GM19324 (cell line): ENCODE data around the gene FBXL12.
"Not testable (repeated sequence)": the region's sequence is repeated elsewhere in the genome, so short reads cannot be mapped to it uniquely, and the experiment has no call there.

Experiments
- ATAC-seq: cut with Tn5 transposase; IDR thresholded peaks from one replicate; pipeline ENCODE4 v1.9.1; 2021; ENCODE audit warnings: mild to moderate bottlenecking, moderate library complexity; ENCODE audit not compliant: unreplicated experiment, low FRiP score

The FBXL12 gene

DNA sequence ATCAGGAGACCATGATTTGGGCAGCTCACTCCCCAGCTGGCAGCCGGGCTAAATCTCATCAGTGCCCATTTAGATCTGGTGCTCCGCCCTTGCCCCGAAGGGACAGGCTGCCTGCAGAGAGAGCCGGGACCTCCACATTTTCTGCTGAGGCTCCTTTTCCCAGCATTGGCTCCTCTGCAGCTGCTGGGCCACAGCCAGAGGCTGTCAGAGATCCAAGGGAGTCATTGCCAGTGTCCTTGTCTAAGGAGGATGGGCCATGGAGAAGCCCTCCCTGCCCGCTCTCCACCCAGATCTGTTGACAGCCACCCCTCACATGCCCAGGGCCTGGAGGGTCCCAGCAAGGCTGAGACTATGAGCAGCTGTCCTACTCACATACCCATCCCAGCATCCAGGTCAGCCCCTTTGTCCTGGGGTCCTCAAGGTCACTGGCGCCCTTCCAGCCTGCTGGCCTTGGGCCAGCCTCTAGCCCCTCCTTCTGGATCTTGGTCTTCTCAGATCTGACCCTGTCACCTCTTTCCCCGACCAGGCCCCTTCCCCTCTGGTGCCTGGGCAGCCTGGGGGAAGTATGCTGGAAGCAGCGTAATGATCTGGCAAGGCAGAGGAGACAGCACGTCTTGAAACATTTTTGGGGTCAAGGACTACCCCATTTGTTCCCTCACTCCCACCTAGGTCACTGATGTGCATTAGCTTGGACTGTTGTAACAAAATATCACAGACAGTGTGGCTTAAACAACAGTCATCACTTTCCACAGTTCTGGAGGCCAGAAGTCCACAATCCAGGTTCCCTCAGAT is 24.2 kb upstream of the FBXL12 start:
- ATAC-seq = no peak

DNA sequence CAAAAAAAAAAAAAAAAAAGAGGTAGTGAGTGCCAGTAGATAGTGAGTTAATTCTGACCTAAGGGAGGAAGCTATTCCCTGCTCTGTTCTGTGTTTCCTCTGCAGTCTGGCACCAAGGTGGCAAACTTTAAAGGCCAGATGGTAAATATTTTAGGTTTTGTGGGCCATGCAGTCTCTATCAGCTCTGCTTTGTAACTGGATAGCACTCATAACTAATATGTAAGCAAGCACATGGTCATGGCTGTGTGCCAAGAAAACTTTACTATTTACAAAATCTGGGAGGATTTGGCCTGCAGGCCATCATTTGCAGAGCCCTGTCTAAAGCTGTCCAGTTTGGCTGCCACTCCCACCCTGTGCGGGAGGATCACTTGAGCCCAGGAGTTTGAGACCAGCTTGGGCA is 20.5 kb upstream of the FBXL12 start:
- ATAC-seq = no peak

DNA sequence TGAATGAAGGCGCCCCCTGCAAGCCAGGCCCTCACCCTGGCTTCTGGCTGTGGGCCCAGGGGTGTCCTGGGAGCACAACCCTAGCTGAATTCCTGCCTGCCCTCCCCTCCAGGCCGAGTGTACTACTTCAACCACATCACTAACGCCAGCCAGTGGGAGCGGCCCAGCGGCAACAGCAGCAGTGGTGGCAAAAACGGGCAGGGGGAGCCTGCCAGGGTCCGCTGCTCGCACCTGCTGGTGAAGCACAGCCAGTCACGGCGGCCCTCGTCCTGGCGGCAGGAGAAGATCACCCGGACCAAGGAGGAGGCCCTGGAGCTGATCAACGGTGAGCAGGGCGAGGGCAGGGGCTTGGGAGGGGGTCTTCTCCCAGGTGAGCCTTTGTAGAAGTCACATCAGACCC is 19.4 kb upstream of the FBXL12 start:
- no peak for ATAC-seq

DNA sequence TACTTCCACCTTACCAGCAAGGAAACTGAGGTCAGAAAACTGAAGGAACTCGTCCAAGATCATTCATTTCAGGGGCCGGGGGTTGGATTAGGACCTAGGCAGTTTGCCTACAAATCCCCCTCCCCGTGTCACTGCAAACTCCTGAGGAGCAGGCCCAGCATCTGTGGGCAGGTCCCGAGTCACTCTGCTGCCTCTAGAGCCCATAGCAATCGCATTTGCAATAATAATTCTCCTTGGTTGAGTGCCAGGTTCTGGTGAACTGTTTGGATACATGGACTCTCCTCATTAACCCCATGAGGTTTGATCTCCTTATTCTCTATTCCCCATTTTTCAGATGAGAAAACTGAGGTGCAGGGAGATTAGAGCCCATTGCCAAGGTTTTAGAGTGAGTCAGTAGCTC is 17.1 kb upstream of the FBXL12 start:
- no peak for ATAC-seq

DNA sequence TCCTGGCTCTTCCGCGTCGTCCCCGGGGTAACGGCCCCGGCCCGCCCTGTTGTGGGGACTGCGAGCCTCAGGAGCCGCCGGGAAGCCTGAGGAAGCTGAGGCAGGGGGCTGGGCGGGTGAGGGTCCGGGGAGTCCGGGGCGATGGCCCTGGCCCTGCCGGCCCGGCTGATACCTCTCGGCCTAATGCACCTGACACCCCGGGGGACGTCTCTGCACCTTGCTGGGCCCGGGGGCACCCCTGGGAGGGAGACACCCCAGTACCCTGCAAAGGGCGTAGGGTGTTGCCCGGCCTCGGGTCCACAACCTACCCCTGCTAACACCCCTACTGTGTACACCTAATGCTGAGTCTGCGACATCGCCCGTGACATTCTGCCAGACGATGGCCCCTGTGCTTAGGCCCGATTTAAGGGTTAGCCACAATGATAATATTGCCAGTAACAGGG is 16.6 kb upstream of the FBXL12 start:
- peak; percentile 16 for ATAC-seq

DNA sequence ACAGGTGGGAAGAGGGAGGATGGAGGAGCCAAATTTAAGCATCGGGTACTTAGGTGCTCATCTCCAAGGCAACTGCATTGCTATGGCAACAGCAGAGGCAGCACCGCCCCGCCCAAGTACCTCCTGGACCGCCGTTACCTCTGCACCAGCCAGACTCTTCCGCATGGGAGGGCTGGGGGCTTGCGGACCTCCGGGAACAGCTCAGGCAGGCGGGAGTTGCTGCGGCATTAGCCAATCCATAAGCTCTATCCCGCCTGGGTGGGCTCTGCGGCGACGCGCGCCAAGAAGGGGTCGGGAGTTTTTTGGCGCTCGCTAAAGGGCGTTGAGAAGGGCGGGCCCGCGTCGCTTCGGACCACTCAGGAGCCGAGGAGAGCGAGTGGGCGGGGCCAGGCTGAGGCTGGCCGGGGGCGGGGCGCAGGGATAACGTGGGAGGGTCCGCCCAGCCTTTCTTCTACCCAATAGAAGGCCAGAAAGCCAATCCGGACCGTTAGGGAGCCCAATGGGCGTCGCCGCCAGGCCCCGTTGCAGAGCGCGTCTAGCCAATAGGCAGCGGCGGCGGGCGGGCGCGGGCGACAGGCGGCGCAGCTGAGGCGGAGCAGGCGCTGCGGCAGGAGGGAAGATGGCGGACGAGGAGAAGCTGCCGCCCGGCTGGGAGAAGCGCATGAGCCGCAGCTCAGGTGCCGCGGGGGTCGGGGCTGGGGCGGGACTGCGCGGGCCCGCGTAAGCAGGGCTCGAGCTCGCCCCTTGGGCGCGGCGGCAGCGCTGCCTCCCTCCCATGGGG is 16.0 kb upstream of the FBXL12 start, which contains the start of gene PIN1:
TSS of gene PIN1 (plus strand) at position 593 of the 781 bp plus-strand sequence. CDS start at position 620, 27 bp downstream.
- ATAC-seq = peak; percentile 93

DNA sequence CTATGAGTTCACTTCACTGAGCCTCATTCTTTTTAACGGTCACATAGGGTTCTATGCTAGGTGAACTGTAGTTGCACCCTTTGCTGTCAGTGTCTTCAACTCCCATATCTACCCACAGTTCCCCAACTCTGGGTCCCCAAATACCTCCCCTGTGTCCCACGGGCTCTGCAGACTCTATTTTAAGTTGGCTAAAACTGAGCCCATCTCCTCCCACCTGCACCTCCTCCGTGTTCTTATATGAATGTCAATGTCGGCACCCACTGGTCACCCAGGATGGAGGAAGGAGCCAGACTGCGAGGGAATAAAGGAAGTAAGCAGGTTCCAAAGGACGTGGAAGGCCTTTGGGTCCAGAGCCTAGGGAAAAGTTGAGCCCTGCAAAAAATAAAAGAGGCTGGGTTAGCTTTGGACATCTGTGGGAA is 15.4 kb upstream of the FBXL12 start:
- no peak for ATAC-seq

DNA sequence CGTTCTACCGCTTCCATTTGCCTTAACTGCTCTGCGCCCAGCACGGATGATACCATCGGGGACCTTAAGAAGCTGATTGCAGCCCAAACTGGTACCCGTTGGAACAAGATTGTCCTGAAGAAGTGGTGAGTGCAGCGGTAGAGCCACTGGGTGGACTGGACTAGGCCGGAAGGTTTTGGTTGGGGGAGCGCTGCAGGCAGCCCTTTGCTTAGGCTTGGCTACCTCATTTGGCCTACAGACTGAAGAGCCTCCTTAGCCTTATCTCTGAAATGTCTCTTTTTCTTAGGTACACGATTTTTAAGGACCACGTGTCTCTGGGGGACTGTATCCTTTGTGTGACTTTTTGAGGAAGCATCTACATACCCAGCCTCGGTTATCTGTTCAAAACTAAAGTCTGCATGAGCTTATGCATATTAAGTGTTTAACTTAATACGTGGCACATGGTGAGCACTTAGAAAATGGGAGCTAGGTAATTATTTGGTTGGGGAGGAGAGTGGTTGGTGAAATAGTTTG is 9.7 kb upstream of the FBXL12 start:
- no peak for ATAC-seq

DNA sequence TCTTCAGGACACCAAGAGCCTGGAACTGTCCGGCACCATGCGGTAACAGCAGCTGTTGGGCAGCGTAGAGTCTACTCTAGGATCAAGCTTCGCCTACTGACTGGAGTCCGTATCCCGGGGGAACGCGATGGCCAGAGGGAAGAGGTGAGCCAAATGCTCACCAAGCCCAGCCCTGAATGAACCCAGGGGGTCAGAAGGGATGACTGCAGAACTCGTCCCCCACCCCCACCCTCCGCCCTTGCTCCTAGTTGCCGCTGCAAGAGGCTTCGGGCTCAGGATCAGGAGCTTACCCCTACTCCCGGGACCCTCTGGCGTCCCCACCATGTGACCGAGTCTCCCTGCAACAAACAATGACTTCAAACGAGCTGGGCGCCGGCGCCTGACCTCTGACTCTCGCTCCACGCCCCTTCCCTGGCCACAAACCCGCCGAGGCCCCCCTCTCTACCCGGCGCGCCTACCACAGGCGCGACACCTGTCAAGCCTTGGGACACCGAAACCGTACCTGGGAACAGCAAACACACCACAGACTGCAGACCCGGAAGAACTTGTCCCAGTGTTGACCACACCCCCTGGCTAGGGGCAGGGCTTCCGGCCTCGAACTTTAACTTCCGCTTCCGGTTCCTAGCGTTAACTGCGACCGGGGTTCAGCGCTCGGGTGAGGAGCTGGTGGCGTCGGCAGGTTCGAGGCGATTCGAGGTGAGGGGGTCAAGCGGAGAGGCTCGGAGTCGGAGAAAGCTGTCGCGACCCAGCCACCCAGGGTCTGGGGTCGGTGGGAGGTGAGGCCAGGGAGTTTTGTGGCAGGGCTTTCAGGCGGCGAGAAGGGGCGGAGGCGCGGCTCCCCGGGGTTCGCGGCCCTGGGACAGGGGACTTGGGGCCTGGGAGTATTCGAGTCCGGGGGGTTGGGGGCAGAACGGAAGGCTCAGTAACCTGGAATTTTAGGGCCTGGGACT is 8.7 kb upstream of the FBXL12 start, which contains the start of gene UBL5:
TSS of gene UBL5 (plus strand) at position 630 of the 950 bp plus-strand sequence. CDS start 420 bp downstream, outside the sequence.
- ATAC-seq = peak; percentile 90

DNA sequence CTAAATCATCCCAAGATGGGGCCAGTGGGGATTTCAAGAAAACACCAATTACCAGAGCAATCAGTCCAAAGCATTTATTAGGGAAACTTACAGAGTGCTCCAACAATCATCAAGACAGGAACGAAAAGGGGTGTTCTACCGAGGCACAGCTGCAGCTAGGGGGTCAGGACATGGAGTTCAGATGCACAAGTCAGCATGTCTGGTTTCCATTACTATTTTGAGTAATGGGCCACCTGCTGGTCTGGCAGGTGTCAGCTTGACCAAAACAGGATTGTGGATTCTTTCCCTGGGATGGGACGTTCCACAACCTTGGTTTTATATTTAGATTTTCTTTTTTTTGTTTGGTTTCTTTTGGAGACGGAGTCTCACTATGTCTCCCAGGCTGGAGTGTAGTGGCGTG is 4.9 kb upstream of the FBXL12 start:
- ATAC-seq = no peak

DNA sequence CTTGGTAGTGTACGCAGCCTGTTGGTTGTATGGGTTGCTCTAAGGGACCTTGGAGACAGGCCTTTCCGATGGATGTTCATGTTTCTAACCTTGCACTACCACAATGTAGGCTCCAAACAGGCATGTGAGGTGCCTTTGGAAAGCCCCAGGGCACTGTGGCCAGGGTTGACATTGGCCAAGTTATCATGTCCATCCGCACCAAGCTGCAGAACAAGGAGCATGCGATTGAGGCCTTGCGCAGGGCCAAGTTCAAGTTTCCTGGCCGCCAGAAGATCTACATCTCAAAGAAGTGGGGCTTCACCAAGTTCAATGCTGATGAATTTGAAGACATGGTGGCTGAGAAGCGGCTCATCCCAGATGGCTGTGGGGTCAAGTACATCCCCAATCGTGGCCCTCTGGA is 1.2 kb upstream of the FBXL12 start:
- ATAC-seq = not testable (repeated sequence)

DNA sequence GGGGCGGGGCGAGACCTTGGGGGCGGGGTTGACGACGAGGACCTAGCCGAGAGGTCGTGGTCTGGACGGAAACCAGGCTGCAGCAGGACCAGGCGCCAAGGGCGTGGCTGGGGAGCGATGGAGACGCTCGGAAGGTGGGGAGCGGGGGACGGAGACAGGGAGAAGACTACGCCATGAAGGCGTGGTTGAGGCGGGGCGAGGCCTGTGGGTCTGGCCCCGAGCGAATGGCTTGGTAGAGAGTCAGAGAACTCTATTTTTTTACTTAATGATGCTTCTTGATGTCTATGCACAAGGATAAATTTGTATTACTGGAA is 674 bp upstream of the FBXL12 start:
- no peak for ATAC-seq

DNA sequence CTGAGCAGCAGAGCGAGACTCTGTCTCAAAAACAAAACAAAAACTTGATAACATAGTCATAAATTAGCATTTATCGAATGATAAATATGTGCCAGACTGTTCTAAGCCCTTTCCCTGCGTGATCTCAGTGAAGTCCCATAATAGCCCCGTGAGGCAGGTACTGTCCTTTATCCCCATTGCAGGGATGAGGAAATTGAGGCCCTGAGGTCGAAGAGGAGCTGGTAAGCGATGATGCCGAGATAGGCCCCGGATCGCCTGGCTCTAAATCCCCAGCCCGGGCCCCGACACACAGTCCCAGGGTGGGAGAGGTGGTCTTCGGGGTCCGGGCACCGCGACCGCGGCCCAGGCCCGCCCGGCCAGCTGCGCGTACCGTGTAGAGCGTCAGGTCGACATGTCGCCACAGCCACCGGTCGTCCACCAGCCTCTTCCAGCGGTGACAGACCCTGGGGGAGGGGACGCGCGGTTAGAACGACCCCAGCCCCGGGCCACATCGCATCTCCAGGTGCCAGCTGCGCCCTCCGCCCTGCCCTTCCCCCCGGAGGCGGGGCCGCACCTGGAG is 625 bp downstream of the FBXL12 start:
- no peak for ATAC-seq

DNA sequence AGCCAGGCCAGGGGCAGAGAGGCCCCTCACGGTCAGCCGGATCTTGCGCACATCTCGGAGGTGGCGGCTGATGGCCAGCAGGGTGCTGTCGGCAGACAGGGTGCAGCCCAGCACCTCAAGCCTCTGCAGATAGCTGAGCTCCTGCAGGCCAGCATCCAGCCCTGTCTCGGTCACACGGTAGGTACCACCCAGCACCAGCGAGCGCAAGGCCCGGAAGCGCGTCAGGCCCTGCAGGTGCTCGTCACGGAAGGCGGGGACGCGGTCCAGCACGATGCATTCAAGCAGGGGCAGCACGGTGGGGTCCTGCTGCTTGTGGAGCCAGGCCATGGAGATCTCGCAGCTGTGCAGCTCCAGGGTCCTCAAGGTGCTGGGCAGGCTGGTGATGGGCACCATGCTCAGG is 7.7 kb downstream of the FBXL12 start:
- no peak for ATAC-seq

DNA sequence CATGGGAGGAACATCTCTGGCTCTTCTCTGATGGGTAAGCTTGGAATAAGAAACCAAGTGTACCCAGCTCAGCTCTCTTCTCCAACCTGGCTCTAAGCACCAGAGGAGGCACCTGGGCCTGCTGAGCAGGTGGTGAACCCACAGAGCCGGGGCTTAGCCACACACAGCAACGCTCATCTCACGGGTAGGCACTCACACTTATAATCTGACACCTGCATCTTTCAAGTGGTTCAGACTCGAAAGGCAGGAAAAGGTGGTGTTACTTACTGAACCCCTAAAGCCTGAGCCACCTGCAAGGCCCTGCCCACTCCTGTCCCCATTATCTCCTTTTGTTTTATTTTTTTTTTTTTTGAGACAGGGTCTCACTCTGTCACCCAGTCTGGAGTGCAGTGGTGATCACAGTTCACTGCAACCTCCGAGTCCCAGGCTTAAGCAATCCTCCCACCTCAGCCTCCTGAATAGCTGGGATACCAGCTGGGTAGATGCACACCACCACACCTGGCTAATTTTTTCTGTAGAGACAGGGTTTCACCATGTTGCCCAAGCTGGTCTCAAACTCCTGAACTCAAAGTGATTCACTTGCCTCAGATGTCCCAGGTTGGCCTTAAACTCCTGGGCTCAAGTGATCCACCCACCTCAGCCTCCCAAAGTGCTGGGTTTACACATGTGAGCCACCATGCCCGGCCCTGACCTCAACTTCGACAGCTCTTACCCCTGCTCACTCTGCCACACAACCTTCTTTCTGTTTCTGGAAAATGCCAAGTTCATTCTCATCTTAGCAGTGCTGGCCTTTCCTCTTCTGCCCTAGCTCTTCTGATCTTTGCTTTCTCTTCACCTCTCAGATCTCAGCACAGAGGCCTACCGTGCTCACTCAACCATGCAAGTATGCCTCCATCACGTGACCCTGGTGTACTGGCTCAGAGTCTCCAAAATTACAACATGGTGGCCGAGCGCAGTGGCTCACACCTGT is 9.7 kb downstream of the FBXL12 start:
- no peak for ATAC-seq

DNA sequence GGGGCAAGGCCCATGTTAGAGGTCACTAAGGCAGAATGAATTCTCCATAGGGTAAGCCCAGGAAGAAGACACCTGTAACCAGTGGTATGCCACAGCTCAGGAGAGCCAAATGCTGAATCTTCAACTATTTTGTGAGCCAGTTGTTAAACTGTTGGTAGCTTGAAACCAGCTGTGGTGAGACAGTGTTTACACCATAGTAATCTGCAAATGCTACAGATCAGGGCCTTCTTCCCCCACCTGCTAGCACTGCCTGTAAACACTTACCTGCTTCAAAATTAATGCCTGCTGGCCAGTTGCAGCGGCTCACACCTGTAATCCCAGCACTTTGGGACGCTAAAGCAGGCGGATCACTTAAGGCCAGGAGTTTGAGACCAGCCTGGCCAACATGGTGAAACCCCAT is 12.1 kb downstream of the FBXL12 start:
- no peak for ATAC-seq

DNA sequence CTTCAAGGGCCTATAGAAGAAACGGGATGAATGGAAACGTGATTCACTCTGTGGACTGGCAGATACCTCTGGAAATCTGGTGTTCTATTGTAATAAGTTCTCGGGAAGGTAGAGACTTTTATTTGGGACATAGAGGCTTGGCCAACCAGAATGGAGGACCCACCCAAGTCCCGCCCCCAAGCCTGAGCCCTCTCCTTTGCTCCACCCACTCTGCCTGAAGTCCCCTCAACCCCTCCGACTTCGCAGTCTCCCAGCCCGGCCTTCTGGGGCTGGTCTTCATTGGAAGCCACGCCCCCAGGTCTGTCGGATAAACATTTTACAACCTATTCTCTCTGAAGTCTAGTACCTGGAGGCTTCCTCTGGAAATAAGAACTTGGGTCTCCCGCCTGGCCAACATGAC is 16.9 kb downstream of the FBXL12 start:
- no peak for ATAC-seq

DNA sequence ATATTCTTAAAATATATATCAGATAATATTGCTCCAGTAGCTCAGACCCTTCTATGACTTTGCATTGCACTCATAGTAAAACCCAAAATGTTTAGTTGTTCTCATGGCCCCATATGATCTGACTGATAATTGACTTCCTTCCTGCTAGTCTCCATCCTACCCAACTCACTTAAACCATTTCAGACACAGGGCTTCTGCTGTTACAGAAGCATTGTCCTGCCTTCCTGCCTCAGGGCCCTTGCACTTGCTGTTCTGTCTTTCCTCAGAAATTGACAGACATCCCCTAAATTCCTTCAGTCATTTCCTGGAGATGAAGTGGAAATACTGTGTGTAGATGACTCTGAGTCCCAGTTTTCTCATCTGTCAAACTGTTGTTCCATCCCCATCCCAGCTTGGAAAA is 19.7 kb downstream of the FBXL12 start:
- ATAC-seq = no peak

DNA sequence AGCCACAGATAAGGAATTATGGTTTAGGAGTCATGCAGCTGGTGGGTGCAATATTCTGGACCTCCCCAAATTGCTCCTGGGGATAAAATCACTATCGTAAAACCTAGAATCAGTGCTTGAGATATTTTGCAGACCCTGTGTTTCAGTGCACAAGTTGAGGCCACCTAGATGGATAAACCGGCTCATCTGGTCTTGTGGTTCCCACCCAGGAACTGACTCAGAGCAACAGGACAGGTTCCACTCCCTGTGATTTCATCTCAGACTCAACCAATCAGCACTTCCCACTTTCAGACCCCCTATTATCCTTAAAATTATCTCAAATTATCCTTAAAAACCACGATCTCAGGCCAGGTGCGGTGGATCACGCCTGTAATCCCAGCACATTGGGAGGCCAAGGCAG is 21.0 kb downstream of the FBXL12 start:
- ATAC-seq = no peak
